ENCODE measurements around the gene LRBA. TPM values are rescaled to one million over a fixed set of nuclear protein-coding genes. Genes with fewer than 3 reads are reported as not detected.
A peak's percentile ranks its signal among the peaks of the same experiment; 100 is the strongest.

The LRBA gene
- total and polyA plus RNA-seq, 12 donors, result 6.2 to 31.2 (median 23.9) TPM

DNA sequence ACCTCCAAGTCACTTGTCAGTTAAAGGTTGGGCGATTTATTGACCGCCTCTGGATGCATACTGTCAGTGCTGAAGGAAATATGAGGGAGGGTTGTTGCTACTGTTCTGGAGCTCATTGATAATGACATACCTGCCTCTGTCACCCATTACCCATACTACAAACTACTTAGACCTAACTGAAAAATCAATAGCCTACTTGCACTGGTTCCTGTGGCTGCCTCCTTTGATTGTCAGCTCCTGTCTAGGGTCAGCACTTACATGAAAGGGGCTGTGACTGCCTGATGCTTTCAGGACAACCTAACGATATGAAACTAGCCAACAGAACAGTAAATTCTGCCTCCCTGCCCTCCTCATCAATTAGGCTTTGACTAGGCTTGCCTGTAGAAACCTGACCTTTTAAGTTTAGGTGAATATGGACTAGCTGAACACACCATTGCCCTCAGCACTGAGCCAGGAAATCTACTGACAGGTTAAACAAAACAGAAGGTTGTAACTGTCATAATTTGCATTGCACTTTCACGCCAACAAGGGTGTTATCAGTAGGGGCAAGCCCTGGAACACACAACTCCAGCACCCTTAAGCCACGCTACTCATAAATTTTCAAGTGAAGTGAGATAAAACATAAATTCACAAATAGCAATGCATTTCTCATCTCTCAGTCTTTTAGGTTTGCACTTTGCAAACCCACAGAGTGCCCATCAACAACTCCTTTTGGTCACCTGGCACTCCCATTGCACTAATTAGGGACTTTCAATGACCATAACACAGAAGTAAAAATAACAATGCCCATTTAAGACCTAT is 442.2 kb downstream of the LRBA start:
- no peak overlapping the region for H3K27ac ChIP-seq
- no peaks in the 10 kb centered on the region for H3K27me3 ChIP-seq
- intact Hi-C loops (cut with DNase I), result no loop called here
- H3K4me1 ChIP-seq, result no peaks in the 10 kb centered on the region
- H3K4me3 ChIP-seq, result no peak overlapping the region
- ATAC-seq, result peak in 3 of 8 donors; percentile 65 to 83 (median 76)
- no peaks in the 10 kb centered on the region for H3K9me3 ChIP-seq
- TF ChIP-seq, protein P1, sequence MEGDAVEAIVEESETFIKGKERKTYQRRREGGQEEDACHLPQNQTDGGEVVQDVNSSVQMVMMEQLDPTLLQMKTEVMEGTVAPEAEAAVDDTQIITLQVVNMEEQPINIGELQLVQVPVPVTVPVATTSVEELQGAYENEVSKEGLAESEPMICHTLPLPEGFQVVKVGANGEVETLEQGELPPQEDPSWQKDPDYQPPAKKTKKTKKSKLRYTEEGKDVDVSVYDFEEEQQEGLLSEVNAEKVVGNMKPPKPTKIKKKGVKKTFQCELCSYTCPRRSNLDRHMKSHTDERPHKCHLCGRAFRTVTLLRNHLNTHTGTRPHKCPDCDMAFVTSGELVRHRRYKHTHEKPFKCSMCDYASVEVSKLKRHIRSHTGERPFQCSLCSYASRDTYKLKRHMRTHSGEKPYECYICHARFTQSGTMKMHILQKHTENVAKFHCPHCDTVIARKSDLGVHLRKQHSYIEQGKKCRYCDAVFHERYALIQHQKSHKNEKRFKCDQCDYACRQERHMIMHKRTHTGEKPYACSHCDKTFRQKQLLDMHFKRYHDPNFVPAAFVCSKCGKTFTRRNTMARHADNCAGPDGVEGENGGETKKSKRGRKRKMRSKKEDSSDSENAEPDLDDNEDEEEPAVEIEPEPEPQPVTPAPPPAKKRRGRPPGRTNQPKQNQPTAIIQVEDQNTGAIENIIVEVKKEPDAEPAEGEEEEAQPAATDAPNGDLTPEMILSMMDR (IDR thresholded peaks at IDR 0.05), result no peak
- H3K36me3 ChIP-seq, result no peaks in the 10 kb centered on the region
- WGBS, 2 donors, result 64 to 80% methylated on average over 5 of the region's 5 CpGs
- DNase-seq, result no peak

DNA sequence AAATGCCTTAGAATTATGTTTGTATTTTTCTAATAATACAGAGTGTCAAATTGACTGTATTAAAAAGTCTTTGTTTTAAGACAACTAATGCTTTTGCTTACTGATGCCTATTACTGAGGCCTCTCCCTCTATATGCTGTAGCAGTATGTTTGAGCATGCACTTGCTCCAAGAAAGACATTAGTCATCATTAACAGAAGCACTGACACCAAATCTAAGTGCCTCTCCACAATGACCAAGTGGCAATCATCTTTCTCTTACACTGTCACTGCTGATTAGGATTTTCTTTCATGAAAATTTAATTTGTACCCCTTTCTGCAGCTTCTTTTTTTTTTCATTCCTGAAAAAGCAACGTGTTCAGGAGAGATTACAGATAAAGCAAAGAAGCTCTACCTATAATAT is 444.2 kb downstream of the LRBA start:
- no peaks in the 10 kb centered on the region for H3K9me3 ChIP-seq
- intact Hi-C loops (cut with DNase I), result no loop called here
- H3K4me3 ChIP-seq, result no peak overlapping the region
- no peaks in the 10 kb centered on the region for H3K36me3 ChIP-seq
- DNase-seq (no peak), ATAC-seq (no peak)
- no peak overlapping the region for H3K27ac ChIP-seq
- 80 to 82% methylated on average over 1 of the region's 1 CpG for WGBS, 2 donors
- H3K4me1 ChIP-seq, result no peaks in the 10 kb centered on the region
- H3K27me3 ChIP-seq, result no peaks in the 10 kb centered on the region
- TF ChIP-seq, protein P1 (IDR thresholded peaks at IDR 0.05), result no peak

DNA sequence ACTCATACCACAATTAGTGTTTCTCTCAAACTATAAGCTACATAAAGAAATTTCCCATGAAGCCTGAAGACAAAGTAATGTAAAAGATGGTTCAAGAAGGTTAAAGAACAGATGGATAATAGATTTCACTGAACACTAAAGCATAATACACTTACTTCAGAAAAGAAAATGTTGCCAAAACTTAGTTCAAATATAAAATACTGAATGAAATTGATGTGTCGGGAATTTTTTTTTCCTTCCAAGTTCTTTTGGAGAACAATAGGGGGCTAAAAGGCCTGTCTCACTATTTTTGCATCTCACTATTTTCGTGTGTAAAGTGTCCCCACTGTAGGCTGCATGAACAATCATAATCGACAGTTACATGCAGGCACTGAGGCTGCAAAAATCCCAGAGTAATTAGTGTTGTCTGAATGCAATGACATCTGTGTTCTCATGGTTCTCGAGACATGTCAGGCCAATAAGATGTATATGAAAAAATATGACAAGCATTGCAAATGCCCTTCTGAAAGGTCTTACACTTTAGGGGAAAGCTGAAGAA is 445.0 kb downstream of the LRBA start:
- Histone ChIP-seq H3K27ac (no peak overlapping the region), H3K9me3 (peaks cover 0 to 4% (median 0%) of the 10 kb centered on the region in 11 donors), H3K27me3 (no peaks in the 10 kb centered on the region), H3K4me1 (no peaks in the 10 kb centered on the region), H3K4me3 (no peak overlapping the region), H3K36me3 (peaks cover 0 to 1% (median 0%) of the 10 kb centered on the region in 9 donors)
- intact Hi-C loops (cut with DNase I), result no loop called here
- 88 to 89% methylated on average over 4 of the region's 4 CpGs for WGBS, 2 donors
- TF ChIP-seq, protein P1 (IDR thresholded peaks at IDR 0.05), result no peak
- no peak for ATAC-seq
- DNase-seq, result no peak

DNA sequence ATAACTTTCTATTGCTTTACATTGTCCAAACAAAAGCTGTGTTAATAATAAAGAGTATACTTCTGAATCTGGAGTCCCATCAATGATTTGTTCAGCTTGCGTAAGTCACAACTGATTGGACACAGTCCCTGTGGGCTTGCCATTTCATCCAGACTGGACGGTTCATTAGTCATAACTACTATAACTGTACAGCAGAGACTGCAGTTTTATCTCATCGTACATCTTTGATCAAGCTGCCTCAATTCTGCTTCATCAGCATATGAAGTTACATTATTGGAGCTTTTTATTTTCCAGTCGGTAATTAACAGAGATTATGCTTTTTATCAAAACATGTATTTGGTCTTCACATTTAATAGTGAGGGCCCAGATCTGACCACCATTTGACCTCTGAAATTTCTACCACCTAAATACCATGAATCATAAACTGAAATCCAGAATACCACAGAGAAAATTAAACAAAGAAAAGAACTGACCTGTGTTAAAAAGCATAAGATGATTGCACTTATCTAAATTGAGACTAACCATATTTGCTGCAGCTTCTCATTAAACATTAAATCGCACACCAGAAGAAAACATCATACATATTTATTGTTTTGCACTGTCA is 445.6 kb downstream of the LRBA start:
- DNase-seq (no peak), ATAC-seq (no peak)
- H3K27ac ChIP-seq, result no peak overlapping the region
- H3K4me3 ChIP-seq, result no peak overlapping the region
- no peaks in the 10 kb centered on the region for H3K27me3 ChIP-seq
- intact Hi-C loops (cut with DNase I), result no loop called here
- no peaks in the 10 kb centered on the region for H3K4me1 ChIP-seq
- WGBS, 2 donors, result 89 to 90% methylated on average over 5 of the region's 5 CpGs
- H3K9me3 ChIP-seq, result peaks cover 0 to 10% (median 0%) of the 10 kb centered on the region in 11 donors
- H3K36me3 ChIP-seq, result peaks cover 0 to 7% (median 0%) of the 10 kb centered on the region in 9 donors
- TF ChIP-seq, protein P1 (IDR thresholded peaks at IDR 0.05), result no peak
